GM19240 (cell line): ENCODE measurements around the gene CPAMD8.
A peak's percentile ranks its signal among the peaks of the same experiment; 100 is the strongest.

Source experiments
- DNase-seq: peaks from one replicate; pipeline ENCODE4 v3.0.0; 2011; ENCODE audit warnings: low spot score; ENCODE audit not compliant: insufficient read length

CPAMD8 gene

DNA sequence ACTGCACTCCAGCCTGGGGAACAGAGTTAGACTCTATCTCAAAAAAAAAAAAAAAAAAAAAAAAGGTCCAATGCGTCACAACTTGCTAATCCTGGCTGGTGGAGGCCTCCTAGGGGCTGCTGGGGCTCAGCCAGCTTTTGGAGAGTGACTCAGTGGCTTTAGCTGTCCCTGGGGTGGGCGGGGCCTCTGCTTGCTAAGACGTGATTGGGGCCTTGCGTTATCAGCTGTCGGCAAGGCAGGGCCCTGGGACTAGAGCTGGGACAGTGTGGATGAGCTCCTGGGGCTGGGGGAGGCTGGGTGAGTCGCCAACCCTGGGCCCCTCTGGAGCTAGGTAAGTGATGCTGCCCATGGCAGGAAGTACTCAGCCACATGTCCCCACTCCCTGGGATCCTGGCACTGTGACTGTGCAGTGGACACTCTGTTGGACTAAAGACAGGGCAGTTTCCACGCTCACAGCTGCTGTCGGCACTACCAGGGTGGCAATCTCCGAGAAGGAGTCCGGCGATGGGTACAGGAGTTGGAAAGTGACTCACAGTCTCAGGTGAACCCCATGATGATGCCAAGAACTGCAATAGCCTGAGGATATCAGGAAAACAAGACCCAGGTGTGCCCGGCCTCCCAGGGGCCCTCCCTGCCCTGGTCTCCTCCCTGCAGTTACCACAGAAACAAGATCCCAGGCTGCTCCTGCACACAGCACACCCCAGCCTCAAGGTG lies 105.6 kb downstream of the CPAMD8 start:
- DNase-seq, result no peak

DNA sequence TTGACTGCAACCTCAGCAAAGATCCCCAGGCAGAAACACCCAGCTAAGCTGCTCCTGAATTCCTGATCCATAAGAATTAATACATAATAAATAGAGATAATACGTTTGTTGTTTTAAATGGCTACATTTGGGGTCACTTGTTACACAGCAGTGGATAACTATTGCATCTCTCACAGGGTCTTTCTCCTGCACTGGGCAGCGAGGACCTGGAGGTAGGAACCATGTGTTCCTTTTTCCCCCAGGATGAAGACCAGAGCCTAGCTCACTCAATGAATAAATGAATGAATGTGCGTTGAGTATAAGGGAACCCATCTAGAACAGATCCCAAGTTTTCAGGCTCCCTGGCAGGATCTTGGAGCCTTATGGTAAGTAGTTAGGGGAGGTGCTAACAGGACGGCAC lies 107.1 kb downstream of the CPAMD8 start:
- no peak for DNase-seq

DNA sequence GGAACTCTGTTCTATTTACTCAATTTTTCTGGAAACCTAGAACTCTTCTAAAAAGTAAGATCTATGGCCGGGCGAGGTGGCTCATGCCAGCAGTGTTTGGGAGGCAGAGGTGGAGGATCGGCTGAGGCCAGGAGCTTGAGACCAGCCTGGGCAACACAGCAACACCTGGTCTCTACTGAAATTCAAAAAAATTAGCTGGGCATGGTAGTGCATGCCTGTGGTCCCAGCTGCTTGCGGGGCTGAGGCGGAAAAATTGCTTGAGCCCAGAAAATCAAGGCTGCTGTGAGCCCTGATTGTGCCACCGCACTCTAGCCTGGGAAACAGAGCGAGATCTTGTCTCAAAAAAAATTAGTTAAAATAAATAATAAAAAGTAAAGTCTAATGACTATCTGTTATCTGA lies 109.2 kb downstream of the CPAMD8 start:
- DNase-seq, result no peak

DNA sequence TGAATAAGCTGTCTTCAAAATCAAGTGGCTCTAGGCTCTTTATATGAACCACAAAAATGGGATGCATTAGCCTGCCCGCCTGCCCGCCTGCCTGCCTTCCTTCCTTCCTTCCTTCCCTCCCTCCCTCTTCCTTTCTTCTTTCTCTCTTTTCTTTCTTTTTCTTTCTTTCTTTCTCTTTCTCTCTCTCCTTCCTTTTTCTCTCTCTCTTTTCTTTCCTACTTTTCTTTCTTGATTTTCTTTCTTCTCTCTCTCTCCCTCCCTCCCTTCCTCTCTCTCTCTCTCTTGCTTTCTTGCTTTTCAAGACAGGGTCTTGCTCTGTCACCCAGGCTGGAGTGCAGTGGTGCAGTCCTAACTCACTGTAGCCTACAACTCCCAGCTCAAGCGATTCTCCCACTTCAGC lies 110.9 kb downstream of the CPAMD8 start:
- DNase-seq, result no peak

DNA sequence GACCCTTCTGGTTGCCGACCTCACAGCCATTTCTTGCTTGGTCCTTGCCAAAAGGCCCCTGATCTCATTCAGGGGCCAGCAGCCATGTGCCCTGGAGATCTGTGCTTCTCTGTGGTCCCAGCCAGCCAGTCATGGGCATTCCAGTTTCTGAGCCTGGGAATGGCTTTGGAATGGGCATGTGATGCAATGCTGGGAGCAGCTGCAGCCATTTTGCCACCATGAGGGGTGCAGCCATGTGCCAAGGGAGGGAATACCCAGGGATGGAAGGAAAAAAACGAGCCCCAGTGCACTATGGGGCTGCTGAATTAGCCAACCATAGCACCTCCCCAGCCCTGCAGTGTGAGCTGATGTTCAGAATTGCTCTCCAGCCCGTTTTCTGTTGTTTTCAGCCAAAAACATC lies 111.5 kb downstream of the CPAMD8 start:
- DNase-seq, result no peak

DNA sequence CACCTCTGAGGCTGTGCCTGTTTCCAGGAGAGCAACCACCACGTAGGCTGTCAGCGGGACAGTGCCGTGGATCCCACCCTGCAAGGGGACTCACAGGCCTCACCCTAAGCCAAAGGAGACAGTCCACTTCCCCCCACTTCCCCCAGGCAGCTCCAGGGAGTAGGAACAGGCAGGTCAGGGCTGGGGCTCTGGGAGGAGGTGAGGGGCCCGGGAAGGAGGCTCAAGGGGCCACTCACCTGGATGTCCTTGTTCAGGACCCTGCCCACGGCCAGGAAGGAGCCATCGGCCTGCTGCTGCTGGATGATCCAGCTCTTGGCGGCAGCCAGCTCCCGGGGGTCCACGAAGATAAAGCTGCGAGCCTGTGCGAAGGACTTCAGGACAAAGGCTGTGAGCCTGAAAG lies 112.2 kb downstream of the CPAMD8 start:
- no peak for DNase-seq

- DNase-seq, result no peak
Measured at GRCh38 chr19:16912780-16913179, 113.8 kb downstream of the CPAMD8 start.

GRCh38 chr19:16911046-16911445 lies 115.6 kb downstream of the CPAMD8 start:
- DNase-seq, result no peak

GRCh38 chr19:16908759-16909158 lies 117.9 kb downstream of the CPAMD8 start:
- DNase-seq, result no peak

GRCh38 chr19:16904599-16904998 lies 122.0 kb downstream of the CPAMD8 start:
- DNase-seq, result no peak

GRCh38 chr19:16903347-16903746 lies 123.3 kb downstream of the CPAMD8 start:
- no peak for DNase-seq

- DNase-seq, result no peak
Measured at GRCh38 chr19:16902545-16902944, 124.1 kb downstream of the CPAMD8 start.

- no peak for DNase-seq
Measured at GRCh38 chr19:16901491-16902175, 125.0 kb downstream of the CPAMD8 start.

DNA sequence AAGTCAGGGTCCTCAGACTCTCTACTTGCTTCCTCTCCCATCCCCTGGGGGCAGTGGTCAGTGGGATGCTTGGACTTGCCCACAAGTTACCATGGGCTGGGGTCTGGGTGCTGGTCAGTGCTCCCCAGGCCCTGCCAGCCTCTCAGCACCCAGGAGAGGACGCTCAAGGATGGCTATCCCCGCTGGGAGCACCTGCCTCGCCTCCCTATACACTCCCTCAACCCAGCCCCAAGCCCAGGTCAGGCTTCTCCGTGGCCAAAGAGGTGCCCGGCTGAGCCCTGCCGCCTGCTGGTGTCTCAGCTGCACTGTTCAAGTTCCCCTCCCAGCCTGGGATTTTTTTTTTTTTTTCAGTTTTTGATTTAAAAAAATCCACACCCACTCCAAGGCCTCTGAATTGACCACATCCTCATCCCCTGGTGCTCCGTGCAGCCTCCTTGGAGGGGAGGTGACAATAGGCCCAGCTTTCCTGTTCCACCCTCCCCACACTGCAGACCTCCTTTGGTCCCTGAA lies 127.0 kb downstream of the CPAMD8 start:
- no peak for DNase-seq

GRCh38 chr19:16898361-16899015 lies 128.1 kb downstream of the CPAMD8 start:
- no peak for DNase-seq

- no peak for DNase-seq
Measured at GRCh38 chr19:16897856-16898161, 128.8 kb downstream of the CPAMD8 start.

- peak; percentile 91 for DNase-seq
Measured at GRCh38 chr19:16897029-16897855, 129.4 kb downstream of the CPAMD8 start.

GRCh38 chr19:16896146-16897028 lies 130.2 kb downstream of the CPAMD8 start:
- peak; percentile 81 for DNase-seq

GRCh38 chr19:16895467-16896145 lies 131.0 kb downstream of the CPAMD8 start:
- DNase-seq, result no peak

- DNase-seq, result no peak
Measured at GRCh38 chr19:16894080-16894479, 132.5 kb downstream of the CPAMD8 start.
